Upper lobe of left lung (tissue), 6 donors: ENCODE measurements around the gene PAK5. TPM values are rescaled to one million over a fixed set of nuclear protein-coding genes. Genes with fewer than 3 reads are reported as not detected.

Source experiments
- ATAC-seq, 2 donors: fragments of 200-7000 bp; cut with Tn5 transposase; one replicate each; pipeline ENCODE4 v1.9.1; 2022; ENCODE audit warnings: mild to moderate bottlenecking in 2 of 2, moderate library complexity in 2 of 2; ENCODE audit not compliant: low FRiP score in 2 of 2
- DNase-seq, 2 donors: peaks; one replicate each; pipeline ENCODE4 v3.0.0-alpha.2; 2019 to 2020
- H3K27ac ChIP-seq, 4 donors: fragments of 200-600 bp; sonication (generic); one replicate each; pipeline ENCODE4 v1.5.1; 2016 to 2019
- H3K27me3 ChIP-seq, 4 donors: fragments of 200-600 bp; sonication (generic); one replicate each; pipeline ENCODE4 v1.5.1; 2017 to 2019
- H3K36me3 ChIP-seq, 4 donors: fragments of 200-600 bp; sonication (generic); one replicate each; pipeline ENCODE4 v1.5.1; 2016 to 2019
- H3K4me1 ChIP-seq, 4 donors: fragments of 200-600 bp; sonication (generic); one replicate each; pipeline ENCODE4 v1.5.1; 2018 to 2019
- H3K4me3 ChIP-seq, 4 donors: fragments of 200-600 bp; sonication (generic); one replicate each; pipeline ENCODE4 v1.5.1; 2017 to 2019; ENCODE audit warnings: mild to moderate bottlenecking in 2 of 4, moderate library complexity in 1 of 4
- H3K9me3 ChIP-seq, 4 donors: fragments of 200-600 bp; sonication (generic); one replicate each; pipeline ENCODE4 v1.5.1; 2018 to 2019
- CTCF ChIP-seq, 6 experiments: fragments of 450-650 bp in 4 of 6; fragments of 200-600 bp in 2 of 6; sonication (generic) in 2 of 6; IDR thresholded peaks; one replicate each; pipeline ENCODE4 v1.5.1; 2016 to 2019; ENCODE audit warnings: antibody characterized with exemption in 6 of 6
- EP300 ChIP-seq, 4 donors: sonication (generic); formaldehyde crosslinking; IDR thresholded peaks; one replicate each; pipeline ENCODE4 v1.5.1; 2017; ENCODE audit warnings: antibody characterized with exemption in 4 of 4, control low read depth in 2 of 4
- POLR2A ChIP-seq, 4 donors: fragments of 450-650 bp; IDR thresholded peaks; one replicate each; pipeline ENCODE4 v1.5.1; 2016 to 2017; ENCODE audit warnings: antibody characterized with exemption in 4 of 4, mild to moderate bottlenecking in 2 of 4
- POLR2AphosphoS5 ChIP-seq, 2 donors: sonication (generic); formaldehyde crosslinking; IDR thresholded peaks; one replicate each; pipeline ENCODE4 v1.5.1; 2017; ENCODE audit warnings: antibody characterized with exemption in 2 of 2
- WGBS, 2 donors: methylation state at CpG; one replicate each; pipeline ENCODE4 v1.1.5; 2017 to 2018; 5-methylcytosine and 5-hydroxymethylcytosine counted together
- total RNA-seq, 6 donors: library from RNA; depleted of rRNA in 4 of 6; stranded (reverse); fragments of >200 nt in 4 of 6; gene quantifications; one replicate each; pipeline versions ENCODE4 v1.1.0 to v1.2.1, GENCODE V29; 2016 to 2021
- donor health status: DM: no; HTN: no; CAD: no; lungs with moderate emphysema.
- donor health status: DM: no; HTN: yes; CAD: no; lungs with severe emphysema.

PAK5 gene
- total RNA-seq, 6 donors from 2014 or later, result 0.17 to 0.30 (median 0.23) TPM; not detected in 2

DNA sequence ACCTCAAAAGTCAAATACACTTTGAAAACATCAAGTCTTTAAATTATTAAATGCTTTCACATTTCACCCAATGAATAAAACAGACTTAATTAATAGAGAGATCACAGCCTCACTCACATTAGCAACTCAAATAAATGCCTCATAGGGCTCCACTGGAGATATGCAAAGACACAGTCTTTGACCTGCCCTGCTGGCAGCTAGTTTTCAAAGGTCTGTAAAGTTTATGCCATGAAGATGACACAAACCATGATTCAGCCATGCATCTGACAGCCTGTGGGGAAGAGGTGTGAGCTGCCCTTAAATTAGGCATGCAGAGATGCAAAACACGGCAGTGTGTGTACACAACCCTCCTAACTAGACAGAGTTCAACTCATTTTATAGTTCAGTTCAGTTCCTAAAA lies 83.6 kb downstream of the PAK5 start:
- Histone ChIP-seq H3K4me3 (no peak overlapping the region), H3K9me3 (no peaks in the 10 kb centered on the region), H3K27ac (no peak overlapping the region), H3K4me1 (no peaks in the 10 kb centered on the region), H3K27me3 (no peaks in the 10 kb centered on the region), H3K36me3 (no peaks in the 10 kb centered on the region)
- WGBS, 2 donors, result 57 to 85% methylated on average over 1 of the region's 1 CpG
- ATAC-seq (no peak), DNase-seq (no peak)
- TF ChIP-seq CTCF (IDR thresholded peaks at IDR 0.05) (no peak), POLR2A (IDR thresholded peaks at IDR 0.05) (no peak), POLR2AphosphoS5 (IDR thresholded peaks at IDR 0.05) (no peak), EP300 (IDR thresholded peaks at IDR 0.05) (no peak)

DNA sequence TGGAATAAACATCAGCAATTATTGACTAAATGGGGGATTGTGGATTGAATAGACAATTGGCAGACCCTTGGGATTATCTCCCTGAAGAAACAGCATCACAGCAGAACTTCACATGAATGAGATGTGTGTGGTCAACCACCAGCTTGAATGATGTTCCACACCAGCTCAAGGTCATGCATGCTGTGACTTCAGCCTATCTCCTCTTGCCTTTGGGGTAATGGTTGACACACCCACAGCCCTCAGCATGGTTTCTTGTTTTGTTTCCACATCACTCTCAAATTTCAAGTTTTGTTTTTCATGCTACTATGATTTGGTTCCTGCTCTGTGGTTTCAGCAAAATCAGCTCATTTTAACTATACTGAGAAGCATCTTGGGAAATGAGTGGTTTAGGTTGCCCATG lies 94.3 kb downstream of the PAK5 start:
- no peak overlapping the region for H3K4me3 ChIP-seq
- no peak overlapping the region for H3K27ac ChIP-seq
- no peaks in the 10 kb centered on the region for H3K36me3 ChIP-seq
- DNase-seq (no peak), ATAC-seq (no peak)
- TF ChIP-seq POLR2AphosphoS5 (IDR thresholded peaks at IDR 0.05) (no peak), EP300 (IDR thresholded peaks at IDR 0.05) (no peak), POLR2A (IDR thresholded peaks at IDR 0.05) (no peak), CTCF (IDR thresholded peaks at IDR 0.05) (no peak)
- peaks cover 0 to 4% (median 0%) of the 10 kb centered on the region in 4 donors for H3K9me3 ChIP-seq
- no peaks in the 10 kb centered on the region for H3K4me1 ChIP-seq
- H3K27me3 ChIP-seq, result no peaks in the 10 kb centered on the region

- no peak overlapping the region for H3K27ac ChIP-seq
- ATAC-seq (no peak), DNase-seq (no peak)
- TF ChIP-seq POLR2AphosphoS5 (IDR thresholded peaks at IDR 0.05) (no peak), POLR2A (IDR thresholded peaks at IDR 0.05) (no peak), CTCF (IDR thresholded peaks at IDR 0.05) (no peak), EP300 (IDR thresholded peaks at IDR 0.05) (no peak)
- no peaks in the 10 kb centered on the region for H3K36me3 ChIP-seq
- H3K27me3 ChIP-seq, result no peaks in the 10 kb centered on the region
- H3K4me3 ChIP-seq, result no peak overlapping the region
- H3K9me3 ChIP-seq, result peaks cover 0 to 4% (median 0%) of the 10 kb centered on the region in 4 donors
- no peaks in the 10 kb centered on the region for H3K4me1 ChIP-seq
Observed at GRCh38 chr20:9743871-9744270, 95.0 kb downstream of the PAK5 start.

GRCh38 chr20:9742821-9743220 lies 96.1 kb downstream of the PAK5 start:
- no peaks in the 10 kb centered on the region for H3K27me3 ChIP-seq
- no peaks in the 10 kb centered on the region for H3K36me3 ChIP-seq
- ATAC-seq (no peak), DNase-seq (no peak)
- WGBS, 2 donors, result 74 to 81% methylated on average over 5 of the region's 5 CpGs
- peaks cover 0 to 4% (median 0%) of the 10 kb centered on the region in 4 donors for H3K9me3 ChIP-seq
- no peaks in the 10 kb centered on the region for H3K4me1 ChIP-seq
- TF ChIP-seq CTCF (IDR thresholded peaks at IDR 0.05) (no peak), POLR2A (IDR thresholded peaks at IDR 0.05) (no peak), POLR2AphosphoS5 (IDR thresholded peaks at IDR 0.05) (no peak), EP300 (IDR thresholded peaks at IDR 0.05) (no peak)
- no peak overlapping the region for H3K27ac ChIP-seq
- H3K4me3 ChIP-seq, result no peak overlapping the region

DNA sequence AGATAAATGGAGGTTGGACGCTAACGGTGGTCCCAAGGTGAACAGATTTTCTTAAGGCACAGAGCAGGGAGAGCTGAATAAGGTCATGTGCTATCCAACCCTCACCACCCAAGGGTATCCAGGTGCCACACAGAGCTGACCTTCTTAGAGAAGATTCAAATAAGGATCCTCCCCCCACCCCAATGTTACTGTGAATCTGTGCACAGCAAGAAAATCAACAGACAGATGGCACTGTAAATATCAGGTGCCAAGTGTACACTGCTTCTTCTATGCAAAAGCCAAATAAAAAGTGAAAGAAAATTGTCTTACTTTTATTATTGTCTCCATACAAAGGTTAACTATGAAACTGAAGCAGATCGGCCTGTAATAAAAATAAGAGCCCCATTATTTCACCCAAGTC lies 96.9 kb downstream of the PAK5 start:
- ATAC-seq (no peak), DNase-seq (no peak)
- Histone ChIP-seq H3K36me3 (no peaks in the 10 kb centered on the region), H3K9me3 (peaks cover 0 to 4% (median 0%) of the 10 kb centered on the region in 4 donors), H3K27ac (no peak overlapping the region), H3K4me1 (no peaks in the 10 kb centered on the region), H3K27me3 (no peaks in the 10 kb centered on the region), H3K4me3 (no peak overlapping the region)
- no peak for TF ChIP-seq POLR2AphosphoS5 (IDR thresholded peaks at IDR 0.05)
- no peak for TF ChIP-seq CTCF (IDR thresholded peaks at IDR 0.05)
- no peak for TF ChIP-seq EP300 (IDR thresholded peaks at IDR 0.05)
- TF ChIP-seq POLR2A (IDR thresholded peaks at IDR 0.05), result no peak
- WGBS, 2 donors, result 63 to 87% methylated on average over 3 of the region's 3 CpGs
